K562 (cell line): ENCODE data around the gene BST1. TPM values are rescaled to one million over a fixed set of nuclear protein-coding genes. Genes with fewer than 3 reads are reported as not detected.
A peak's percentile ranks its signal among the peaks of the same experiment; 100 is the strongest.

ENCODE experiments used
- BCLAF1 ChIP-seq, 2 experiments: fragments of 450-650 bp in 1 of 2; IDR thresholded peaks; 2 replicates each; pipeline ENCODE4 v1.6.1; 2011 to 2017; ENCODE audit warnings: low read depth in 2 of 2, antibody characterized with exemption in 1 of 2, borderline replicate concordance in 1 of 2, low read length in 1 of 2, mild to moderate bottlenecking in 1 of 2, mixed read lengths in 1 of 2; ENCODE audit not compliant: control insufficient read depth in 1 of 2
- CREB5 ChIP-seq: fragments of 250-450 bp; sonication (Bioruptor Pico); IDR thresholded peaks from 2 replicates; pipeline ENCODE4 v1.5.0; 2020; ENCODE audit warnings: mild to moderate bottlenecking
- DLX4 ChIP-seq: fragments of 250-450 bp; sonication (Bioruptor Pico); IDR thresholded peaks from 2 replicates; pipeline ENCODE4 v1.6.1; 2021; ENCODE audit warnings: mild to moderate bottlenecking
- E2F4 ChIP-seq: sonication (generic); formaldehyde crosslinking; IDR thresholded peaks from 2 replicates; pipeline ENCODE4 v1.8.0; 2022; ENCODE audit warnings: mild to moderate bottlenecking, low read depth, missing genetic modification reagents
- ERF ChIP-seq: fragments of 450-650 bp; formaldehyde crosslinking; IDR thresholded peaks from 2 replicates; pipeline ENCODE4 v1.4.0; 2020; ENCODE audit warnings: mild to moderate bottlenecking, mixed read lengths
- HNRNPL ChIP-seq: fragments of 200-400 bp; formaldehyde crosslinking; IDR thresholded peaks from 2 replicates; pipeline ENCODE4 v1.6.1; 2017; ENCODE audit warnings: low read depth, mild to moderate bottlenecking, low read length
- KLF13 ChIP-seq: fragments of 450-650 bp; IDR thresholded peaks from 2 replicates; pipeline ENCODE4 v1.6.1; 2016; ENCODE audit warnings: missing genetic modification characterization, low read depth, mild to moderate bottlenecking, missing compliant biosample characterization, moderate library complexity, borderline replicate concordance
- LEF1 ChIP-seq: fragments of 450-650 bp; IDR thresholded peaks from 2 replicates; pipeline ENCODE4 v1.6.1; 2016; ENCODE audit warnings: mild to moderate bottlenecking
- MAFG ChIP-seq: fragments of 450-650 bp; conservative IDR thresholded peaks from 2 replicates; pipeline ENCODE4 v1.6.1; 2016; ENCODE audit warnings: missing genetic modification characterization, missing compliant biosample characterization
- NKRF ChIP-seq: fragments of 450-650 bp; IDR thresholded peaks from 2 replicates; pipeline ENCODE4 v1.6.1; 2016; ENCODE audit warnings: borderline replicate concordance
- PHTF2 ChIP-seq: fragments of 250-450 bp; sonication (Bioruptor Pico); IDR thresholded peaks from 2 replicates; pipeline ENCODE4 v1.5.0; 2021; ENCODE audit warnings: mild to moderate bottlenecking
- XRCC4 ChIP-seq: IDR thresholded peaks from one replicate; pipeline ENCODE4 v1.6.1; 2011; ENCODE audit not compliant: insufficient read depth, insufficient read length; ENCODE audit errors: extremely low read depth
- ZC3H11A ChIP-seq: IDR thresholded peaks from 2 replicates; pipeline ENCODE4 v1.6.1; 2012; ENCODE audit warnings: low read depth, low read length, improper control_type of control experiment
- ZNF143 ChIP-seq: sonication (generic); formaldehyde crosslinking; IDR thresholded peaks from 2 replicates; pipeline ENCODE4 v1.9.0; 2022; ENCODE audit warnings: mild to moderate bottlenecking, missing genetic modification reagents
- ZNF146 ChIP-seq: IDR thresholded peaks from one replicate; pipeline ENCODE4 v1.6.1; 2018; ENCODE audit warnings: missing compliant biosample characterization; ENCODE audit not compliant: unreplicated experiment
- ZNF224 ChIP-seq: sonication (generic); formaldehyde crosslinking; IDR thresholded peaks from 2 replicates; pipeline ENCODE4 v1.8.0; 2022; ENCODE audit warnings: mild to moderate bottlenecking, missing genetic modification reagents
- ZNF324 ChIP-seq: fragments of 250-450 bp; sonication (Bioruptor Pico); IDR thresholded peaks from 2 replicates; pipeline ENCODE4 v1.4.0; 2020; ENCODE audit warnings: mild to moderate bottlenecking
- ZNF436 ChIP-seq: fragments of 250-450, 450-650 bp; sonication (Bioruptor Pico); formaldehyde crosslinking; IDR thresholded peaks from 2 replicates; pipeline ENCODE4 v1.7.0; 2020; ENCODE audit warnings: mild to moderate bottlenecking
- polyA plus RNA-seq, 8 experiments: library from polyadenylated mRNA; depleted of rRNA in 4 of 8; stranded (reverse) in 5 of 8; unstranded in 3 of 8; fragments of >200 nt; fragmentation: Nextera tagmentation in 2 of 8; fragmentation: Illumina TruSeq in 1 of 8; extraction: Ambion mirVana in 2 of 8; extraction: Trizol in 1 of 8; gene quantifications; 2 replicates each; pipeline versions ENCODE4 v1.2.1 to v1.2.3, GENCODE V29; 2011 to 2014; ENCODE audit warnings: inconsistent platforms in 1 of 8, missing spikeins in 1 of 8
- total RNA-seq, 7 experiments: library from RNA; depleted of rRNA in 6 of 7; stranded (reverse); fragments of >200 nt in 6 of 7; fragmentation: Illumina TruSeq in 2 of 7; extraction: Trizol in 2 of 7; gene quantifications; 2 replicates each; pipeline versions ENCODE4 v1.2.1 to v1.2.3, GENCODE V29; 2011 to 2021; ENCODE audit warnings: low replicate concordance in 1 of 7

Gene BST1
- total and polyA plus RNA-seq, 9 of the 15 experiments (the other 6 are each of a cell fraction or from before 2014, with no cell fraction given): 0.04 to 0.38 (median 0.07) TPM; not detected in 6

- no peak for TF ChIP-seq ZNF436
- no peak for TF ChIP-seq XRCC4
- TF ChIP-seq ERF: no peak
- no peak for TF ChIP-seq ZNF146 (CRISPR knock-in tag)
- no peak for TF ChIP-seq PHTF2 (CRISPR knock-in tag)
- no peak for TF ChIP-seq HNRNPL
- peak; percentile 99 for TF ChIP-seq E2F4 (CRISPR knock-in tag)
- no peak for TF ChIP-seq ZNF324 (CRISPR knock-in tag)
- TF ChIP-seq DLX4 (CRISPR knock-in tag): no peak
- peak; percentile 54; the same call in 1 of the 2 replicates for TF ChIP-seq KLF13
- no peak for TF ChIP-seq LEF1
- no peak for TF ChIP-seq ZC3H11A
- peak; percentile 55; the same call in 1 of the 2 replicates for TF ChIP-seq ZNF224 (CRISPR knock-in tag)
- TF ChIP-seq MAFG (tag): no peak
- peak; percentile 87 for TF ChIP-seq NKRF
- TF ChIP-seq BCLAF1 (IDR thresholded peaks at IDR 0.05; ENCODE audit: borderline replicate concordance in 1 of 2, control insufficient read depth in 1 of 2, low read depth in 2 of 2, low read length in 1 of 2): no peak
- no peak for TF ChIP-seq CREB5
- TF ChIP-seq ZNF143: no peak
Observed at GRCh38 chr4:15681372-15682241, 21.3 kb upstream of the BST1 start, which contains the start of gene FAM200B (continued).
